Testis (tissue), 3 donors: ENCODE results near the gene CASP5. TPM values are rescaled to one million over a fixed set of nuclear protein-coding genes. Genes with fewer than 3 reads are reported as not detected.

ENCODE experiments used
- DNase-seq: peaks from one replicate; pipeline ENCODE4 v3.0.0-alpha.2; 2019
- H3K27ac ChIP-seq, 2 donors: fragments of 200-600 bp; sonication (generic); one replicate each; pipeline ENCODE4 v1.5.1; 2019
- H3K27me3 ChIP-seq: fragments of 200-600 bp; sonication (generic); one replicate; pipeline ENCODE4 v1.5.1; 2019
- H3K36me3 ChIP-seq: fragments of 200-600 bp; sonication (generic); one replicate; pipeline ENCODE4 v1.5.1; 2017; ENCODE audit warnings: low read depth; ENCODE audit errors: missing control alignments
- H3K4me1 ChIP-seq: fragments of 200-600 bp; sonication (generic); one replicate; pipeline ENCODE4 v1.5.1; 2019
- H3K4me3 ChIP-seq, 2 donors: fragments of 200-600 bp; sonication (generic); one replicate each; pipeline ENCODE4 v1.5.1; 2017 to 2019
- H3K9me3 ChIP-seq: fragments of 200-600 bp; sonication (generic); one replicate; pipeline ENCODE4 v1.5.1; 2017
- POLR2A ChIP-seq: fragments of 450-650 bp; IDR thresholded peaks from one replicate; pipeline ENCODE4 v1.6.1; 2017; ENCODE audit warnings: antibody characterized with exemption, mild to moderate bottlenecking, moderate library complexity
- WGBS, 2 donors: methylation state at CpG; one replicate each; pipeline ENCODE4 v1.1.5; 2018; 5-methylcytosine and 5-hydroxymethylcytosine counted together
- intact Hi-C: fragments of 100-400 bp; cut with DNase I; formaldehyde crosslinking; loops from one replicate; pipeline ENCODE4 v1.15.1; 2023; ENCODE audit warnings: low total_unique reads
- polyA plus RNA-seq: library from polyadenylated mRNA; stranded (reverse); fragments of 350-450 nt; fragmentation: Illumina TruSeq; extraction: RNeasy Lipid Tissue Mini Kit (QIAGEN cat#74804); gene quantifications from one replicate; pipeline ENCODE4 v1.2.3, GENCODE V29; 2014; ENCODE audit warnings: low read depth, low replicate concordance; ENCODE audit not compliant: insufficient read depth
- total RNA-seq, 2 donors: library from RNA; depleted of rRNA; stranded (reverse); fragments of >200 nt; gene quantifications; one replicate each; pipeline ENCODE4 v1.2.3, GENCODE V29; 2016
- TF ChIP-seq, protein P1 (sequence below), 3 experiments: fragments of 450-650 bp in 2 of 3; fragments of 200-600 bp in 1 of 3; sonication (generic) in 1 of 3; IDR thresholded peaks; one replicate each; pipeline ENCODE4 v1.5.1; 2016 to 2019; ENCODE audit warnings: antibody characterized with exemption in 3 of 3, mild to moderate bottlenecking in 2 of 3, moderate library complexity in 1 of 3

The CASP5 gene
- total and polyA plus RNA-seq, 3 donors from 2014 or later, result 0.37 TPM; not detected in 2

DNA sequence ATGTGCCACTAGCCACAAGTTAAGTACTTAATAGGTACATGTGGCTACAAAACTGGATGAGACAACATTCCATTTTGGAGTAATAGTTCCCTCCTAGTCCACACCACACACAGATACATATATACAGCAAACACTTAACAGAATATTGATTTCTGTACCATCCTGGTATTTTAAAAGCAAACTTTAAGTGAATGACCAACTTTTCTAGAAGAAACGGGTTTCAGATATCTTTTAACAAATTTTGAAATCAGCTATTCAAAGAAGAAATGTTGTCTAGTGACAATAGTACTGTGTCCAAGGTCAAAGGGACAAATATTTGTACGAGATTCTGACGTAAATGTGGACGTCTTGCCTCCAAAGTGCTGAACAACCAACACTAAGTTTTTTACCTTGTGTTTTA, 34.5 kb upstream of the CASP5 start:
- WGBS, 2 donors, result 52 to 61% methylated on average over 4 of the region's 4 CpGs
- Histone ChIP-seq H3K9me3 (no peaks in the 10 kb centered on the region), H3K27ac (no peak overlapping the region), H3K36me3 (no peaks in the 10 kb centered on the region), H3K4me3 (no peak overlapping the region), H3K4me1 (no peaks in the 10 kb centered on the region), H3K27me3 (no peaks in the 10 kb centered on the region)
- intact Hi-C loops, result no loop called here
- no peak for TF ChIP-seq POLR2A
- TF ChIP-seq, protein P1, sequence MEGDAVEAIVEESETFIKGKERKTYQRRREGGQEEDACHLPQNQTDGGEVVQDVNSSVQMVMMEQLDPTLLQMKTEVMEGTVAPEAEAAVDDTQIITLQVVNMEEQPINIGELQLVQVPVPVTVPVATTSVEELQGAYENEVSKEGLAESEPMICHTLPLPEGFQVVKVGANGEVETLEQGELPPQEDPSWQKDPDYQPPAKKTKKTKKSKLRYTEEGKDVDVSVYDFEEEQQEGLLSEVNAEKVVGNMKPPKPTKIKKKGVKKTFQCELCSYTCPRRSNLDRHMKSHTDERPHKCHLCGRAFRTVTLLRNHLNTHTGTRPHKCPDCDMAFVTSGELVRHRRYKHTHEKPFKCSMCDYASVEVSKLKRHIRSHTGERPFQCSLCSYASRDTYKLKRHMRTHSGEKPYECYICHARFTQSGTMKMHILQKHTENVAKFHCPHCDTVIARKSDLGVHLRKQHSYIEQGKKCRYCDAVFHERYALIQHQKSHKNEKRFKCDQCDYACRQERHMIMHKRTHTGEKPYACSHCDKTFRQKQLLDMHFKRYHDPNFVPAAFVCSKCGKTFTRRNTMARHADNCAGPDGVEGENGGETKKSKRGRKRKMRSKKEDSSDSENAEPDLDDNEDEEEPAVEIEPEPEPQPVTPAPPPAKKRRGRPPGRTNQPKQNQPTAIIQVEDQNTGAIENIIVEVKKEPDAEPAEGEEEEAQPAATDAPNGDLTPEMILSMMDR (IDR thresholded peaks at IDR 0.05), result no peak
- no peak for DNase-seq

DNA sequence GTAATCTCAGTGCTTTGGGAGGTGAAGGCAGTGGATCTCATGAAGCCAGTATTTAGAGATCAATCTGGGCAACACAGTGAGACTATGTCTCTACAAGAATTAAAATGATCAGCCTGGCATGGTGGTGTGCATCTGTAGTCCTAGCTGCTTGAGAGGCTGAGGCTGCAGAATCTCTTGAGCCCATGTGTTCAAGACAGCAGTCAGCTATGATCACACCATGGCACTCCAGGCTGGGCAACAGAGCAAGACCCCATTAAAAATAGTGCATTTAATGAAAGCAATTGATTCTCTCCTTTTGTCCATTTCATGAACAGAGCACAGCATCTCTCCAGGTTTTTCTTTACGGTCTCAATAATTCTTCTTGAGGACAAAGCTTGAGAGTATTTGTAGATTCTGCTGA, 33.5 kb upstream of the CASP5 start:
- H3K4me1 ChIP-seq, result no peaks in the 10 kb centered on the region
- H3K36me3 ChIP-seq, result no peaks in the 10 kb centered on the region
- WGBS, 2 donors, result 89 to 95% methylated on average over 1 of the region's 1 CpG
- H3K4me3 ChIP-seq, result no peak overlapping the region
- no peaks in the 10 kb centered on the region for H3K9me3 ChIP-seq
- DNase-seq, result no peak
- intact Hi-C loops, result no loop called here
- TF ChIP-seq, protein P1 (IDR thresholded peaks at IDR 0.05), result no peak
- TF ChIP-seq POLR2A, result no peak
- no peak overlapping the region for H3K27ac ChIP-seq
- H3K27me3 ChIP-seq, result no peaks in the 10 kb centered on the region

DNA sequence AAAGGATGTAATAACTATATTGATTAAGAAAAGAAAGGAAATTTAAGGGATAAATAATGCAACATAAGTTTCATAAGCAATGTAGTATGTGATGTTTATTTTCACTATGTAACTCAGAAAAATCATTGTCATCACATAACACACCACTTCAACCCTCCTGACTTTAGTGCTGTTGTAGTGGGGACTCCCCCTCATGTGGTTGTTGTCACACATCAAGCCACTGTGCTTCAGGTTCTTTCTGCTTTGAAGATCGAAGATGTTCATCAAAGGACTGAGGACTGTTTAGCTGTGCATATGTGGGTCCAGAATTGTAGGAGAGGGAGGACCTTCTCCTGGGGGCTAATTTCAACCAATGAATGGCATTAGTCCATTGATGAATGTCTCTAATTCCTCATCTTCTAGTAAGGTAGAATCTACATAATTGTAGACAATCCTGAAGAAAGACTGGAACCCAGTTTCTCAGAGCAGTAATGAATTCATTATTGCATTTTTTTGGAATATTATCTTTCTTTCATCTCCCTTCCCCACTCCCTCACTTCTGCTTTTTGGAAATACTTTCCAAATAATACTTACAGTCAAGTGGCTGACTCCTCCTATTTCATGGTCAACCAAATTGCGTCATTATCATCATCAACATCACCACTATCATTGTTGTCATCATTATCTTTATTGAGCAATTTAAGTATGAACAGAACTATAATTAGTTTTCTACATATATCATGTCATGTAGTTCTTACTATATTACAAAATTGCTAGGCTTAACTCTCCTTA, 31.9 kb upstream of the CASP5 start:
- Histone ChIP-seq H3K4me3 (no peak overlapping the region), H3K36me3 (no peaks in the 10 kb centered on the region), H3K4me1 (no peaks in the 10 kb centered on the region), H3K9me3 (no peaks in the 10 kb centered on the region), H3K27ac (no peak overlapping the region), H3K27me3 (no peaks in the 10 kb centered on the region)
- intact Hi-C loops, result no loop called here
- no peak for DNase-seq
- WGBS, 2 donors, result 47 to 92% methylated on average over 2 of the region's 2 CpGs
- TF ChIP-seq, protein P1 (IDR thresholded peaks at IDR 0.05), result no peak
- no peak for TF ChIP-seq POLR2A

DNA sequence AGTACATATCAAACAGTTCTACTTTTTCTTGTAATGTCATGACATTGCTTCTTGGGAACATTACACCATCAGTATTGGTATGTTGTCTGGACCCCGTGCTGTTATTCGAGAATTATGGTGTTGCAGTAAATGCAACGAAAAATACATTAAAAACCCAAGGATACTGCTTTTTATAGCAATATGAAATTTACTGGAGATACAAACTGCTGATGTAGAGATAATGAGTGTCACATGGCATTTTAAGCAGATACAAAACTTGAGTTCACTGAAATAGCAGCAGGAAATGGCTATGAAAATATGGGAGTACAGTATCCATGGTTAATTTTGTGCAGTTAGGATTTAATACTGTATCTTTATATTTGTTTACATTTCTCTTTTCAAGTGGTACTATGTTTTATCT, 29.5 kb upstream of the CASP5 start:
- Histone ChIP-seq H3K27me3 (no peaks in the 10 kb centered on the region), H3K9me3 (no peaks in the 10 kb centered on the region), H3K4me1 (no peaks in the 10 kb centered on the region), H3K4me3 (no peak overlapping the region), H3K27ac (no peak overlapping the region), H3K36me3 (no peaks in the 10 kb centered on the region)
- TF ChIP-seq, protein P1 (IDR thresholded peaks at IDR 0.05), result no peak
- no peak for TF ChIP-seq POLR2A
- 84 to 95% methylated on average over 3 of the region's 3 CpGs for WGBS, 2 donors
- intact Hi-C loops, result no loop called here
- DNase-seq, result no peak

DNA sequence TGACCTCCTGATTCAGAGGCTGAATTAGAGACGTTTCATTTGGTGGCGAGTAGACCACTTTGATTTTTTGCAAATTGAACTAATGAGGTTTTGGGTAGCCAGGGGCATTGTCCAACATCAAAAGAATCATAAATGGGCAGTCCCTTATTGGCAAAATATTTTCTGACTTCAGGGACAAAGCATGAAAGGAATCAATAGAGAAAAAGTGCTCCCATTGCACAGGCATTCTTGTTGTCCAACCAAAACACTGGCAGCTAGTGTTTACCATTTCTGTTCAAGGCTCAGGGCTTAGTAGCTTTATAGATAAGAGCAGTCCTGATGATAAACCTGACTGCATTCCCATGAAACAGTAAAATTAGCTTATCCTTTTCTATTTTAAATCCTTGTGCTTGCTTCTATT, 28.6 kb upstream of the CASP5 start:
- DNase-seq, result no peak
- H3K9me3 ChIP-seq, result no peaks in the 10 kb centered on the region
- 81 to 90% methylated on average over 2 of the region's 2 CpGs for WGBS, 2 donors
- TF ChIP-seq, protein P1 (IDR thresholded peaks at IDR 0.05), result no peak
- no peak for TF ChIP-seq POLR2A
- no peak overlapping the region for H3K27ac ChIP-seq
- intact Hi-C loops, result no loop called here
- no peaks in the 10 kb centered on the region for H3K27me3 ChIP-seq
- no peak overlapping the region for H3K4me3 ChIP-seq
- no peaks in the 10 kb centered on the region for H3K36me3 ChIP-seq
- H3K4me1 ChIP-seq, result no peaks in the 10 kb centered on the region
